NCI-H1105 treated with DMSO at 0.1 percent for 48 hours (cell line): ENCODE measurements around the gene TINAG.

ENCODE experiments used
- DNase-seq: peaks from one replicate; lab custom pipeline; 2025; lab: John Stamatoyannopoulos, UW

TINAG gene

DNA sequence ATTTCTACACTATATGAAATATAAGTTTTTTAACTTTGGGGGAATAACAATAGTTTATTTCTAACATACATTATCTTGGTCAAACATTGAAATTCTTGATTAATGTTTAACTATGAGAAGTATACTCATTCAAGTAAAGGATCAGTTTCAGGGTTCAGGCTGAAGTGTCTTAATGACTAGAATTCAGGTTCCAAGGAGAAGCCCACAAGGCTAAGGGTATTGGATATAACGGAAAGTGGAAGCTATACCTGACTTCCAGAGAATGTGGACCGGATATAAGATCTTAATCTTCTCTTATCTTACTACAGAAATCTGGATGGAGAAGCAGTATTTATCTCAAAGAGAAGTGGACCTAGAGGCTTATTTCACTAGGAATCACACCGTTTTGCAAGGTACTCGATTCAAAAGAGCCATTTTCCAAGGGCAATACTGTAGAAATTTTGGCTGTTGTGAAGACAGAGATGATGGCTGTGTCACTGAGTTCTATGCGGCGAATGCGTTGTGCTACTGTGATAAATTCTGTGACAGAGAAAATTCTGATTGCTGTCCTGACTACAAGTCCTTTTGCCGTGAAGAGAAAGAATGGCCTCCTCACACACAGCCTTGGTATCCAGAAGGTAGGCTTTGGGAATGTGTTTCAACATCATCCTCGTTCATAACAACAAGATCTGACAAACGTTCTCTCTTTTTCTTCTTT lies at the start of gene TINAG:
Gene TINAG (plus strand): TSS at position 153 of the 697 bp plus-strand sequence. CDS start 110 bp downstream, at position 263.
- no peak for DNase-seq

GRCh38 chr6:54260025-54260424 lies 48.2 kb upstream of the TINAG start:
- no peak for DNase-seq

- no peak for DNase-seq
Measured at GRCh38 chr6:54262499-54262898, 45.7 kb upstream of the TINAG start.

DNA sequence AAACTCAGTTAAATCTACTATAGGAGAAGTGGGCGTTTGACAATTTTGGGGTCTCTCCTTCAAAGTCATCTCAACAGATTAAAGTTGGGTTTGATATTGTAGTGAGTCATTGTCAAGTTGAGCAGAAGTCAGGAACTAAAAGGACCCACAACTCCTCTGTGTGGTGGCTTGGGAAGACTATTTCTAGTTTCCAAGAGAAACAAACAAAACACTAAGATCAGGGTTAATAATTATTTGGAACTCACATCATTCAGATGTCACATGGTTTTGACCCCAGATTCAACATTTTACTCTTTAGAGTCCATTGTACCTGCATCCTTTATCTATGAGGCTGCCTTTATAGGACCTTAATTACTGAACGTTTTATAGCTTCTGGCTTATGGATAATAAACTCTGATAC lies 45.3 kb upstream of the TINAG start:
- DNase-seq: no peak

DNA sequence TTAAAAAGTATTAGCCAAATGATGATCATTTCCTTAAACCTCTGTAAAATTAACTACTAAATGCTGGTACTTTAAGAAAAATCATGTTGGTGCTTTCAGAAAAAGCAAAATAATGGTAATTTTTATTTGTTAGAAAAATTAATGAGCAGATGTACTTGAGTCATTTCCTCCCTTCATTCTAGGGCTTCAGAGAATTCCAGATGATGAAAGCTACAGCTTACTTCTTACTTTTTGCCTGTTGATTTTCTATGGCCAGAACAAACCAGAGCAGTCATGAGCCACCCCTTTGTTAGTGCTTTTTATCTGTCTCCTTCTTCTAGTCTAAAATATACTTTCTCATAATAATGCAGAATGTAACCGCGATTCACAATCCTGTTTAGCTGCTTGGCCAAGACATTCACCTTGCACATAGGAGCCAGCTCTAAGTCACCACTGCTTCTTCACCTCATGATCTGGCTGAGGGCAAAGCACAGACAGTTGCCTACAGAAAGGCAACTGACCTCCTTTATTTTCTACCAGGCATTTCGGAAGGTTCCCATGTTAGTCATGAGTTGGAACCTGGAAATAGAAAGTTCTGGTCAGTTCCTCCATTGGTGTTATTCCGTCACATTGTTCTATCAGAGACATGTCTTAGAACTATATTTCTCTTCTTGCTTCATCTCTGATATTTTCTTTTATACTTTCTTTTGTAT lies 43.5 kb upstream of the TINAG start:
- no peak for DNase-seq

- DNase-seq: no peak
Measured at GRCh38 chr6:54266400-54266923, 41.8 kb upstream of the TINAG start.

DNA sequence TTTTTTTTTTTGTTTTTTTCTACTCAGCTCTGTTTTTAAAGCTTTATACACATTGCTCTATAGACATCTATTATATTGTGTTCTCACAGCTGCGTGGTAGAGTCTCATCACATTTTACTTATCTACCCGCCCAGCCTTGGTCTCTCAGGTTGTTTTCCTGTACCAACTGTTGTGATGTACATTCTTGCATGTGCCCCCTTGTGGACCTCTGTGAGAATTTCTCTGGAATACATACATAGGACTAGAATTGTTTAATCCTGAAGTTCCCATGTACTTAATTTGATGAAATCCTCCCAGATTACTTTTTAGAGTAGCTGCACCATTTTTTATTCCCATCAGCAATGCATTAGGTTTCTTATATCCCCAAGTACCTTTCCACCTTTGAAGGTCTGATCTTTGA lies 40.4 kb upstream of the TINAG start:
- DNase-seq: peak; percentile 36

DNA sequence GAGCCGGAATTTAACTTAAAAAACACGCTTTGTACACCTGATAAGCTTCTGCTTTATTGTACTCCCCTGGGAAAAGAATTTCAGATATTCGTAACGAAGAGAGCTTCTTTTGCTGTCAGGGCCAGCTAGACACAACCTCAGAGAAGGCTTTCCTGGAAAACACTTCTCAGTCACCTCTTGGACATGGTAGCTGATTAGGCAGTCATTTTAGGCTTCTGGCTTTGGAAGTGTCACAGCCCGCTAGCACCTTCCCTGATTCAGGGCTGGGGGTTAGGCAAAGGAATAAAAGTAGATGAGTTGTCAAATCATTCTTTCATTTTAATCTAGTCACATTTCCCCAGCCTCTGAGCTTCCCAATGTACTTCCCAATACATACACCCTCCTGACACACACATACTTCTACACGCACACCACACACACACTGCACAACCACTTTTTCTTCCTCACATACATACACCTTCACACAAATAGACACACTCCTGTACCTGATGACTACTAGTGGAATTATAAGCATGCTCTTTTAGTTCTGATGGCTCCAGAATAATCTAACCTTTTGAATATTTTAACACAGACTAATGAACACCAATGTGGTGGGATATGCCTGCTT lies 34.9 kb upstream of the TINAG start:
- no peak for DNase-seq

DNA sequence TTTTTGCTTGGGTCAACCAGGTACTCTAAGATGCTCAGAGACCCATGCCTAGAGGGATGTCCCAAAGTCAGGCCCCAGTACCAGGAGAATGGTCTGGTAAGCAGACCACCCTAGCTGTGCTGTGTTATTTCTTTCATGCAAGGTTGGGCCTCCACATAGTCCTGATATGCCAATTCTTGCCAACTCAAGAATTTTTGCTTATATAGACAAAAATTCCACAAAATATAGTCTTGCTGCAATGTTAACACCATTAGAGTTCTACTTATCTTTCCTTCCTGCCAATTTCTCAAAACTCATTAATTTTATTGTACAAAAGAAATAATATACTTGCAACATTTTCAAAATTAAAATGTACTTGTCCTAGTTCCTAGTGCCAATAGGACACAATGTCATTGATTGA lies 33.9 kb upstream of the TINAG start:
- no peak for DNase-seq

- no peak for DNase-seq
Measured at GRCh38 chr6:54282186-54282585, 26.1 kb upstream of the TINAG start.

DNA sequence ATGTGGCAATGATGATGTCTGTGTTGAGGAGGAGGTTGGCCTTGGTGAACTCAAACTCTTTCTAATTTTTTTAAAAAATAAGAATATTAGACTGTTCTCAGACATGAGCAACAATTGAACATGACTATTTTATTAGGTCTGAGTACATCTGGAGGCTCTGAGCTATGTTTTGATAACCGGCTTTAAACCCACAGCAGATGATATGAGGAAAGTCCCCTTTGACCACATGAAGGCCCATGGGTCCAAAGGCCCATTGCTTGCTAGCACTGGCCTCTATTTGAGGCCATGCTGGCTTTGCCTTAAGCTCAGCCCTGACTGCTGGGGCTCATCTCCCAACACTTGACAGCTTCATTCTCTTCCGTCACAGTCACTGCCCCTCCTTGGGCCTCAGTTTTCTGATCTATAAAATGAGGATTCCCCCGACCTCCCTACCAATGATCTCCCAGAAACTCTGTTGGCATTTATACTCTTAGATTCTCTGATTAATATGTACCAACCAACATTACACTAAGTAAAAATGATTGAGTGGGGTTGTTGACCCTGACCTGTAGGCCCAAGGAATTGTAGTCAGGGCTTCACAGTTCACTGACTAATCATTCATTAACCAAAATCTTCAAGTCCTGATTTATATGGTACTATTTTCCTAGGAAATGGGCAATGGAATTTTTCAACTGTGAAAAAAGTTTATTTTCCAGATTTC lies 23.9 kb upstream of the TINAG start:
- DNase-seq: no peak

- DNase-seq: no peak
Measured at GRCh38 chr6:54285595-54285994, 22.6 kb upstream of the TINAG start.

- DNase-seq: no peak
Measured at GRCh38 chr6:54286141-54286540, 22.1 kb upstream of the TINAG start.

DNA sequence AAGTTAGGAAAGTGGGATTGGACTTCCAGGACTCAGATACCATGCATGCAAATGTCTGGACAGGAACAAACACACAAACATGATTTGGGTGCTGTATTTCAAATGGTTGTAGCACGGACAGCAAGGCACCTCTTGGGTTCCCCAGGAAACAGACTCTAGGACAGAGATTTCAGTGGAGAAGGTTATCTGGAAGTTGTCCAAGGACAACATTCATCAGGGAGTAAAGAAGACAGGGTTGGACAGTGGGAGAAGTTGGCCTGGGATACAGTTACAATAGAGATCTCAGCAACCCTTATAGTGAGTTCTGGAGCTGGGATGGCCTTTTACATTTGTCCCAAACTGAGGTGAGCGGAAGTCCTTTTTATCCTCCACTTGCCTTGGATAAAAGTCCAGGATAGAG lies 19.8 kb upstream of the TINAG start:
- DNase-seq: no peak

DNA sequence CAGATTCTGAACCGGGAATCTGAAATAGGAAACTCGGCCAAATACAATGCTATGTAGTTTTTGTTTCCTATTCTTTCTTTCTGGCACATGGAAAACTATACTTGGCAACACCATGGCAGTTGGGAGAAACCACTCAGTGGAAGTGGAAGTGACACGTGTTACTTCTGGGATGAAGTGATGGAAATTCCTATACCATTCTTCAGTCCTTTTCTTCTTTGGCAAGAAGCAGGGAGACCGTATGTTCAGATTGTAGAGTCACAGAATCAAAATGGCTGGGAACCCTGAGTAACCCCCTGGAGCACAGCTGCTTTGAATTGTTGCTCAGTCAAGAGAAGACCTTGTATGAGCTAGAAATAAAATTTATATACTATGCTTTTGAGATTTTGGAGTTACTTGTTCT lies 18.8 kb upstream of the TINAG start:
- DNase-seq: no peak

DNA sequence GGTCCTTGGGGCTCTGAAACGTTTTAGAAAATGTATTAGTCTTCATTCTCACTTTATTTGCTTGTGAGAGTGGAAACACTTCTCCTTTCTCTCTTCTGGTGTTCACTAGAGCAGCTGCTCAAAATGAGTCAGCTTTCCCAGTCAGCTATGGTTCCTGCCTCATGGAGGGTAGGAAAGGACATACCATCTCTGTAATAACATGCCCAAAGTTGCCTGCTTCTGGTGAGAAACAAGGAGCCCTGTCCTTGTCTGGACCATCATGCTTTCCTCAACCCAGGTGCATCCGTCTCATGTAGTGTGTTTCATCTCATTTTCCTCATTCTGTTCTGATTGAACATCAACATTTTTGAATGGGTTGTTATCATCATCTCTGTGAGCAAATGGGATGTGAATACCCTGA lies 17.1 kb upstream of the TINAG start:
- no peak for DNase-seq

DNA sequence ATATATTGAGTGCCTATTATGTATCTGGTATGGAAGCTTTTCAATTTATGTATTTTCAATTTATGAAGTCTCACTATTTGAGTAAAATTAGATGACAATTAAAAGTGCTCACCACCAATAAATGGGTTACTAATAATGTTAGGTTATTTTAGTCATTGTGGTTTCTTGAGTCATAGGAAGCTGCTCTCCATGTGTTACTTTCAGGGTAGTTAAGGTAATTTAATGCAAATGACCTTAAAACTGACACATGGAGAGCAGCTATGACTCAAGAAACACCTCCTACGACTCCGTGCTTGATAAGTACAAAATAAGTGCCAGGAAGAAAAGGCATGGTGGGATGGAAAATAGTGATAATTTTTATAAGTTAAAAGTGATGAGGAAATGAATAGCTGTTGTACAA lies 16.5 kb upstream of the TINAG start:
- no peak for DNase-seq

GRCh38 chr6:54294965-54295532 lies 13.2 kb upstream of the TINAG start:
- no peak for DNase-seq

GRCh38 chr6:54299542-54300269 lies 8.5 kb upstream of the TINAG start:
- DNase-seq: no peak

DNA sequence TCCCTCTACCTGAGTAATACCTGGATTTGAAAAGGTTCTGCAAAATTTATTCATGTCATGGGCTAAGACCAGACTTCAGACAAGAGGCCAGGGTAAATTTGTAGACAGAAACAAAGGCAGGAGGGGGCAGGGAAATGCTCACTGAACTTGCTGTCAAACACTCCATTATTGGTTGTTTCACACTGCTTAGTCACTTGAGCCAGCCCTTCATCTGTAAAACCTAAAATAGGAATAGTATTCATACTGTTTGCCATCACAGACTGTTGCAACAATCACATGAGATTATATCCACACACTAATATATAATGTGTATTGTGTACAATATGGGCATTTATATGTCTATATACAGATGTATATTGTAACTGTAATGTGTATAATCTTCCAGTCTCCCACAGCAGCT lies 6.5 kb upstream of the TINAG start:
- DNase-seq: no peak

- DNase-seq: no peak
Measured at GRCh38 chr6:54307439-54307910, 766 bp upstream of the TINAG start.

GRCh38 chr6:54308986-54309315 lies 710 bp downstream of the TINAG start:
- DNase-seq: no peak
